K562 (cell line): ENCODE results near the gene NINJ2. TPM values are rescaled to one million over a fixed set of nuclear protein-coding genes. Genes with fewer than 3 reads are reported as not detected.

Experiments used
- C11orf30 ChIP-seq: fragments of 450-650 bp; IDR thresholded peaks from 2 replicates; pipeline ENCODE4 v1.6.1; 2016; ENCODE audit warnings: low read depth, mild to moderate bottlenecking
- ESRRB ChIP-seq: fragments of 250-450 bp; sonication (Bioruptor Pico); IDR thresholded peaks from 2 replicates; pipeline ENCODE4 v1.5.0; 2020; ENCODE audit warnings: mild to moderate bottlenecking, moderate library complexity, borderline replicate concordance
- FOXP1 ChIP-seq: sonication (generic); formaldehyde crosslinking; IDR thresholded peaks from 2 replicates; pipeline ENCODE4 v1.8.0; 2022; ENCODE audit warnings: mild to moderate bottlenecking, missing genetic modification reagents
- GTF2E2 ChIP-seq: fragments of 200-800 bp; sonication (Bioruptor generic); IDR thresholded peaks from 2 replicates; pipeline ENCODE4 v1.6.1; 2016; ENCODE audit warnings: missing genetic modification characterization, missing compliant biosample characterization
- KDM2B ChIP-seq: fragments of 250-450 bp; sonication (Bioruptor Pico); IDR thresholded peaks from 2 replicates; pipeline ENCODE4 v1.8.0; 2021; ENCODE audit warnings: mild to moderate bottlenecking, moderate library complexity
- WHSC1 ChIP-seq: IDR thresholded peaks from one replicate; pipeline ENCODE4 v1.6.1; 2012; ENCODE audit warnings: low read length, control low read depth, inconsistent platforms
- ZEB2 ChIP-seq: fragments of 450-650 bp; IDR thresholded peaks from 2 replicates; pipeline ENCODE4 v1.6.1; 2016
- ZNF655 ChIP-seq: fragments of 250-450 bp; sonication (Bioruptor Pico); IDR thresholded peaks from 2 replicates; pipeline ENCODE4 v1.5.0; 2021
- ZNF668 ChIP-seq: fragments of 250-450 bp; sonication (Bioruptor Pico); IDR thresholded peaks from 2 replicates; pipeline ENCODE4 v1.8.0; 2022; ENCODE audit warnings: mild to moderate bottlenecking, inconsistent platforms
- ZNF699 ChIP-seq: fragments of 250-450 bp; sonication (Bioruptor Pico); IDR thresholded peaks from 2 replicates; pipeline ENCODE4 v1.8.0; 2021; ENCODE audit warnings: mild to moderate bottlenecking, moderate library complexity; ENCODE audit not compliant: insufficient replicate concordance
- ZSCAN29 ChIP-seq: fragments of 450-650 bp; IDR thresholded peaks from 2 replicates; pipeline ENCODE4 v1.6.1; 2017
- ZZZ3 ChIP-seq: fragments of 450-650 bp; IDR thresholded peaks from 2 replicates; pipeline ENCODE4 v1.6.1; 2016; ENCODE audit warnings: antibody characterized with exemption, mild to moderate bottlenecking, moderate library complexity
- polyA plus RNA-seq, 8 experiments: library from polyadenylated mRNA; depleted of rRNA in 4 of 8; stranded (reverse) in 5 of 8; unstranded in 3 of 8; fragments of >200 nt; fragmentation: Nextera tagmentation in 2 of 8; fragmentation: Illumina TruSeq in 1 of 8; extraction: Ambion mirVana in 2 of 8; extraction: Trizol in 1 of 8; gene quantifications; 2 replicates each; pipeline versions ENCODE4 v1.2.1 to v1.2.3, GENCODE V29; 2011 to 2014; ENCODE audit warnings: inconsistent platforms in 1 of 8, missing spikeins in 1 of 8
- total RNA-seq, 7 experiments: library from RNA; depleted of rRNA in 6 of 7; stranded (reverse); fragments of >200 nt in 6 of 7; fragmentation: Illumina TruSeq in 2 of 7; extraction: Trizol in 2 of 7; gene quantifications; 2 replicates each; pipeline versions ENCODE4 v1.2.1 to v1.2.3, GENCODE V29; 2011 to 2021; ENCODE audit warnings: low replicate concordance in 1 of 7
- TF ChIP-seq, protein P1 (sequence below): sonication (generic); formaldehyde crosslinking; IDR thresholded peaks from 2 replicates; pipeline ENCODE4 v1.8.1; 2023; ENCODE audit warnings: mild to moderate bottlenecking, missing genetic modification reagents
- TF ChIP-seq, protein P2 (sequence below): fragments of 250-450 bp; sonication (Bioruptor Pico); IDR thresholded peaks from 2 replicates; pipeline ENCODE4 v1.5.0; 2021; ENCODE audit warnings: mild to moderate bottlenecking, borderline replicate concordance
- TF ChIP-seq, protein P3 (sequence below): sonication (generic); formaldehyde crosslinking; IDR thresholded peaks from 2 replicates; pipeline ENCODE4 v1.8.1; 2022; ENCODE audit warnings: missing genetic modification reagents
- TF ChIP-seq, protein P4 (sequence below): fragments of 250-450 bp; sonication (Bioruptor Pico); IDR thresholded peaks from 2 replicates; pipeline ENCODE4 v1.4.0; 2020; ENCODE audit warnings: mild to moderate bottlenecking
- TF ChIP-seq, protein P5 (sequence below): fragments of 450-650 bp; formaldehyde crosslinking; IDR thresholded peaks from 2 replicates; pipeline ENCODE4 v1.4.0; 2020; ENCODE audit warnings: mild to moderate bottlenecking, moderate library complexity

The NINJ2 gene
- total and polyA plus RNA-seq, 9 of the 15 experiments (the other 6 are each of a cell fraction or from before 2014, with no cell fraction given) = 2.6 to 16.0 (median 4.5) TPM

DNA sequence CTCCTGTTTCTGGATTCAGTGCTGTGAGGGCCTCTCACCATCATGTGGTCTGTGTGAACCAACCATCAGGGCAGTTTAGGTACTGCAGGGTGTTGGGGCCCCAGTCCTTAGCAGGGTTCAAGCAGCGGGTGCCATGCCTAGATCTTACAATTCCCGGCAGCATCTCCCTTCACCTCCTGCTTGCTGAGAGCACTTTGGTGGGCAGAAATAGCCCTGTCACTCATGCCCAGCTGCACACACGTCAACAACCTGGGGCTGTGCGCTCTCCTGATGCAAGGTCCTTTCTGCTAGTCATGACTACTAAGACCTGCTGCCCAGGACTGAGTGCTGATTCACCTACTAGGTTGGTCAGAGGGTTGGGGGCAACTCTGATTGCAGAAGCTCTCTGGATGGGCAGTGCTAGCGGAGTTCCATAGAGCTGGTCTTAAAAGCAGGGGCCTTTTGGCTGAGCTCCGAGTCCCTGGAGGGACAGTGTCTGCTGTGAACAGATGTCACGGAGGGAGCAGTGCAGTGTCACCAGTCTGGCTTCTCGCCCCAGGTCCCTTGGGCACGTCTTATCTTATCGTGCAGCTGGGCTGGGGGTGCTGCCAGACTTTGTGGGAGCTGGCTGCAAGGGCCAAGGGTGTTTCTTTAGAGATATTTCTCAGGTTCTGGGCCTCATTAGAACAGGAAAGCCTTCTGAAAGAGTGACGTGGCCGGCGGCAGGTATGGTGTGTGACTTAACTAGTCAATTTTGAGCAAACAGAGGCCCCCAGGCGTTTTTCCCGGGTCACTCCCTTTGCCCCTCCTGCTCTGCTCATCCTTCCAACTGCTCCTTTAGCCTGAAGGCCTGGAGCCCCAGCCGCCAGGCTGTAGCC, 71.8 kb downstream of the NINJ2 start (continued):
- TF ChIP-seq, protein P1, sequence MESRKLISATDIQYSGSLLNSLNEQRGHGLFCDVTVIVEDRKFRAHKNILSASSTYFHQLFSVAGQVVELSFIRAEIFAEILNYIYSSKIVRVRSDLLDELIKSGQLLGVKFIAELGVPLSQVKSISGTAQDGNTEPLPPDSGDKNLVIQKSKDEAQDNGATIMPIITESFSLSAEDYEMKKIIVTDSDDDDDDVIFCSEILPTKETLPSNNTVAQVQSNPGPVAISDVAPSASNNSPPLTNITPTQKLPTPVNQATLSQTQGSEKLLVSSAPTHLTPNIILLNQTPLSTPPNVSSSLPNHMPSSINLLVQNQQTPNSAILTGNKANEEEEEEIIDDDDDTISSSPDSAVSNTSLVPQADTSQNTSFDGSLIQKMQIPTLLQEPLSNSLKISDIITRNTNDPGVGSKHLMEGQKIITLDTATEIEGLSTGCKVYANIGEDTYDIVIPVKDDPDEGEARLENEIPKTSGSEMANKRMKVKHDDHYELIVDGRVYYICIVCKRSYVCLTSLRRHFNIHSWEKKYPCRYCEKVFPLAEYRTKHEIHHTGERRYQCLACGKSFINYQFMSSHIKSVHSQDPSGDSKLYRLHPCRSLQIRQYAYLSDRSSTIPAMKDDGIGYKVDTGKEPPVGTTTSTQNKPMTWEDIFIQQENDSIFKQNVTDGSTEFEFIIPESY (CRISPR knock-in tag) = peak; percentile 64; the same call in 1 of the 2 replicates
- TF ChIP-seq KDM2B (CRISPR knock-in tag) (no peak), WHSC1 (no peak), C11orf30 (peak; percentile 62), ZEB2 (peak; percentile 83; the same call in 1 of the 2 replicates), ZNF699 (no peak), ZSCAN29 (0 out of 2 replicates have a peak, but pooled peaks have one; percentile 42), ZZZ3 (no peak), GTF2E2 (tag) (no peak), ESRRB (CRISPR knock-in tag) (no peak), FOXP1 (CRISPR knock-in tag) (no peak), ZNF655 (CRISPR knock-in tag) (no peak), ZNF668 (no peak)
- TF ChIP-seq, protein P2, sequence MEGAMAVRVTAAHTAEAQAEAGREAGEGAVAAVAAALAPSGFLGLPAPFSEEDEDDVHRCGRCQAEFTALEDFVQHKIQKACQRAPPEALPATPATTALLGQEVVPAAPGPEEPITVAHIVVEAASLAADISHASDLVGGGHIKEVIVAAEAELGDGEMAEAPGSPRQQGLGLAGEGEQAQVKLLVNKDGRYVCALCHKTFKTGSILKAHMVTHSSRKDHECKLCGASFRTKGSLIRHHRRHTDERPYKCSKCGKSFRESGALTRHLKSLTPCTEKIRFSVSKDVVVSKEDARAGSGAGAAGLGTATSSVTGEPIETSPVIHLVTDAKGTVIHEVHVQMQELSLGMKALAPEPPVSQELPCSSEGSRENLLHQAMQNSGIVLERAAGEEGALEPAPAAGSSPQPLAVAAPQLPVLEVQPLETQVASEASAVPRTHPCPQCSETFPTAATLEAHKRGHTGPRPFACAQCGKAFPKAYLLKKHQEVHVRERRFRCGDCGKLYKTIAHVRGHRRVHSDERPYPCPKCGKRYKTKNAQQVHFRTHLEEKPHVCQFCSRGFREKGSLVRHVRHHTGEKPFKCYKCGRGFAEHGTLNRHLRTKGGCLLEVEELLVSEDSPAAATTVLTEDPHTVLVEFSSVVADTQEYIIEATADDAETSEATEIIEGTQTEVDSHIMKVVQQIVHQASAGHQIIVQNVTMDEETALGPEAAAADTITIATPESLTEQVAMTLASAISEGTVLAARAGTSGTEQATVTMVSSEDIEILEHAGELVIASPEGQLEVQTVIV (CRISPR knock-in tag) = no peak
- TF ChIP-seq, protein P3, sequence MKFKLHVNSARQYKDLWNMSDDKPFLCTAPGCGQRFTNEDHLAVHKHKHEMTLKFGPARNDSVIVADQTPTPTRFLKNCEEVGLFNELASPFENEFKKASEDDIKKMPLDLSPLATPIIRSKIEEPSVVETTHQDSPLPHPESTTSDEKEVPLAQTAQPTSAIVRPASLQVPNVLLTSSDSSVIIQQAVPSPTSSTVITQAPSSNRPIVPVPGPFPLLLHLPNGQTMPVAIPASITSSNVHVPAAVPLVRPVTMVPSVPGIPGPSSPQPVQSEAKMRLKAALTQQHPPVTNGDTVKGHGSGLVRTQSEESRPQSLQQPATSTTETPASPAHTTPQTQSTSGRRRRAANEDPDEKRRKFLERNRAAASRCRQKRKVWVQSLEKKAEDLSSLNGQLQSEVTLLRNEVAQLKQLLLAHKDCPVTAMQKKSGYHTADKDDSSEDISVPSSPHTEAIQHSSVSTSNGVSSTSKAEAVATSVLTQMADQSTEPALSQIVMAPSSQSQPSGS (CRISPR knock-in tag) = no peak
- TF ChIP-seq, protein P4, sequence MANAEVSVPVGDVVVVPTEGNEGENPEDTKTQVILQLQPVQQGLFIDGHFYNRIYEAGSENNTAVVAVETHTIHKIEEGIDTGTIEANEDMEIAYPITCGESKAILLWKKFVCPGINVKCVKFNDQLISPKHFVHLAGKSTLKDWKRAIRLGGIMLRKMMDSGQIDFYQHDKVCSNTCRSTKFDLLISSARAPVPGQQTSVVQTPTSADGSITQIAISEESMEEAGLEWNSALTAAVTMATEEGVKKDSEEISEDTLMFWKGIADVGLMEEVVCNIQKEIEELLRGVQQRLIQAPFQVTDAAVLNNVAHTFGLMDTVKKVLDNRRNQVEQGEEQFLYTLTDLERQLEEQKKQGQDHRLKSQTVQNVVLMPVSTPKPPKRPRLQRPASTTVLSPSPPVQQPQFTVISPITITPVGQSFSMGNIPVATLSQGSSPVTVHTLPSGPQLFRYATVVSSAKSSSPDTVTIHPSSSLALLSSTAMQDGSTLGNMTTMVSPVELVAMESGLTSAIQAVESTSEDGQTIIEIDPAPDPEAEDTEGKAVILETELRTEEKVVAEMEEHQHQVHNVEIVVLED = no peak
- TF ChIP-seq, protein P5, sequence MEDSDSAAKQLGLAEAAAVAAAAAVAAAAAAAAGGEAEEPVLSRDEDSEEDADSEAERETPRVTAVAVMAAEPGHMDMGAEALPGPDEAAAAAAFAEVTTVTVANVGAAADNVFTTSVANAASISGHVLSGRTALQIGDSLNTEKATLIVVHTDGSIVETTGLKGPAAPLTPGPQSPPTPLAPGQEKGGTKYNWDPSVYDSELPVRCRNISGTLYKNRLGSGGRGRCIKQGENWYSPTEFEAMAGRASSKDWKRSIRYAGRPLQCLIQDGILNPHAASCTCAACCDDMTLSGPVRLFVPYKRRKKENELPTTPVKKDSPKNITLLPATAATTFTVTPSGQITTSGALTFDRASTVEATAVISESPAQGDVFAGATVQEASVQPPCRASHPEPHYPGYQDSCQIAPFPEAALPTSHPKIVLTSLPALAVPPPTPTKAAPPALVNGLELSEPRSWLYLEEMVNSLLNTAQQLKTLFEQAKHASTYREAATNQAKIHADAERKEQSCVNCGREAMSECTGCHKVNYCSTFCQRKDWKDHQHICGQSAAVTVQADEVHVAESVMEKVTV = no peak
